ENCODE results near the gene NOVA2.
A peak's percentile ranks its signal among the peaks of the same experiment; 100 is the strongest.

The NOVA2 gene

DNA sequence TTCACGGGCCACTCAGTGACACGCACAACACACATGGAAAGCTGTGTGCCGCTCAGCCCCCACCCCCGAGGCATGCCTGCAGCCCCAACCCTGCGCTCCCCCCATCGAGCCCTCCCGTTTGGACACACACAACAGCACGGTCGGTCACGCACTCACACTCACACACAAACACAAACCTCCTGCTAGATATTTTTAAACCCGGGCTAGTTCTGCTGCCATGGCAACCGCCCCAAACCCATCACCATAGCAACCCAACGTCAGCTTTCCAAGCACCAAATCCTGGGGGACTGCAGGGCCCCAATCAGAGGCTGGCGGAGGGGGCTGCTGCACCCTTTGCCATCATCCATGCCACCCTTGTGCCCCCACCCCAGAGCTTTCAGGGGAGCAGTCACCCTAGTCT lies 2.5 kb upstream of the NOVA2 start:
- H3K27ac ChIP-seq (ENCODE audit: low read depth, low read length), result no peak overlapping the region
- H3K4me1 ChIP-seq (ENCODE audit: control insufficient read depth, insufficient read depth, low read length), result no peaks in the 10 kb centered on the region; the same call in 1 of the 2 replicates
- no peaks in the 10 kb centered on the region for H3K9me3 ChIP-seq (ENCODE audit: control insufficient read depth, insufficient read depth, low read length)
- no peak overlapping the region for H3K9ac ChIP-seq (ENCODE audit: low read depth, low read length)
- peaks cover 12% of the 10 kb centered on the region for H3K27me3 ChIP-seq (ENCODE audit: control insufficient read depth, insufficient read depth, low read length)
- H3K36me3 ChIP-seq (ENCODE audit: control insufficient read depth, insufficient read depth, low read length), result no peaks in the 10 kb centered on the region
- no peak overlapping the region for H3K4me3 ChIP-seq (ENCODE audit: low read depth, low read length)

DNA sequence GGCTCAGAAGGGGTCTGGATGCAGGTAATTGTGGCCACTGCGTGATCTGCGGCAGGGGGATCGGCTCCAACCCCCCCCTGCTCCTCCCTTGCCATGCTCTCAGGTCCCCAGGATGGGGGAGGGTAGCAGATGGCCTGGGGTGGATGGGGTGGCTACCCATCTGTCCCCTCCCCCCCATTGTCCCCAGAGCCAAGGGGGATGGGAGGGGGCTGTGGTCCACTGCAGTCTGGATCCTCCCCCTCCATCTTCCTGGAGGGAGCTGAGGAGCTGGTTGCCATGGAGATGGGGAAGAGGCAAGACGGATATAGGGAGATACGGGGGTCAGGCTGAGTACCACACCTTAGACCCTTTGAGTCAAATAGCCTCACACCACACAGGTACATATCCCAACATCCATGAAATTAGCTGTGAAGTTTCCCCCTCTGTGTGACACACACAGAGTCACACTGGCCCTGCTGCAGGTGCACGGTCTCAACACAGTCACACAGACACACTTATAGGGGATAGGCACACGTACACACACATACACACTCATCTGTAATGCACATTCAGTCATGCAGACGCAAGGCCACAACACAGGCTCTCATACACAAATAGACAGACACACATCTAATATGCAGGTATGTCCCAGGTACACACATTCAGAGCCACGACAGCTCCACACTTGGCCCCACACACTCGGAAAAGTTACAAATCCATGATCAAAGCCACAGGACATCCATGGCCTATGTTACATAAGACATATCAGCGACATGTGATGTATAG lies 1.8 kb upstream of the NOVA2 start:
- Histone ChIP-seq H3K4me1 (ENCODE audit: control insufficient read depth, insufficient read depth, low read length) (no peaks in the 10 kb centered on the region), H3K27ac (ENCODE audit: low read depth, low read length) (no peak overlapping the region), H3K9ac (ENCODE audit: low read depth, low read length) (no peak overlapping the region), H3K9me3 (ENCODE audit: control insufficient read depth, insufficient read depth, low read length) (no peaks in the 10 kb centered on the region), H3K27me3 (ENCODE audit: control insufficient read depth, insufficient read depth, low read length) (peaks cover 12% of the 10 kb centered on the region), H3K4me3 (ENCODE audit: low read depth, low read length) (no peak overlapping the region), H3K36me3 (ENCODE audit: control insufficient read depth, insufficient read depth, low read length) (no peaks in the 10 kb centered on the region)

DNA sequence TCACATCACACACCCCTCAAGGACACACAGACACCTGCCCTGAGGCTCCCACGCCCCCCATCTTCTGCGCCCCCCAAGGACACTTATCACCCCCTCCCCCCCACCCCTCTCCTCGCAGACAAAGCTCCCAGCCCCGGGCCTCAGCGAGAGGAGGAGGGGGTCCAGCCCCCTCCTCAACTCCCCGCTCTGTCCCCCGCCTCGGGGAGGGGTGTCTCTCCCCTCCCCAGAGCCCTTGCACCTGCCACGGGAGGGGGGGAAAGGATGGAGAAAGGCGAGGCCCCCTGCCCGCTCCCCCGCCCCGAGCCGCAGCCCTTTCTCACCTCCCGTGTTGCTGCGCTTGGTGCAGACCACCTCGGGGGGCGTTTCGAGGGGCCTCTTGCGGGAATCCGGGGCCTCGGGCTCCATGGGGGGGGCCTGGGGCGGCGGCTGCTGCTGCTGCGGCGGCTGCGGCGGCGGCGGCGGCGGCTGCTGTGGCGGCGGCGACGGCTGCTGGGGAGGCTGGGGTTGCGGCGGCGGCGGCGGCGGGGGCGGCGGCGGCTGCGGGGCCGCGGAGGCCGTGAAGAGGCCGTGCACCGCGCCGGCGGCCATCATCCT lies 621 bp downstream of the NOVA2 start:
- peaks cover 12% of the 10 kb centered on the region for H3K27me3 ChIP-seq (ENCODE audit: control insufficient read depth, insufficient read depth, low read length)
- no peaks in the 10 kb centered on the region for H3K4me1 ChIP-seq (ENCODE audit: control insufficient read depth, insufficient read depth, low read length)
- no peaks in the 10 kb centered on the region for H3K9me3 ChIP-seq (ENCODE audit: control insufficient read depth, insufficient read depth, low read length)
- H3K9ac ChIP-seq (ENCODE audit: low read depth, low read length), result no peak overlapping the region
- H3K4me3 ChIP-seq (ENCODE audit: low read depth, low read length), result peak overlapping the region; percentile 44
- no peaks in the 10 kb centered on the region; the same call in 1 of the 2 replicates for H3K36me3 ChIP-seq (ENCODE audit: control insufficient read depth, insufficient read depth, low read length)
- H3K27ac ChIP-seq (ENCODE audit: low read depth, low read length), result no peak overlapping the region

DNA sequence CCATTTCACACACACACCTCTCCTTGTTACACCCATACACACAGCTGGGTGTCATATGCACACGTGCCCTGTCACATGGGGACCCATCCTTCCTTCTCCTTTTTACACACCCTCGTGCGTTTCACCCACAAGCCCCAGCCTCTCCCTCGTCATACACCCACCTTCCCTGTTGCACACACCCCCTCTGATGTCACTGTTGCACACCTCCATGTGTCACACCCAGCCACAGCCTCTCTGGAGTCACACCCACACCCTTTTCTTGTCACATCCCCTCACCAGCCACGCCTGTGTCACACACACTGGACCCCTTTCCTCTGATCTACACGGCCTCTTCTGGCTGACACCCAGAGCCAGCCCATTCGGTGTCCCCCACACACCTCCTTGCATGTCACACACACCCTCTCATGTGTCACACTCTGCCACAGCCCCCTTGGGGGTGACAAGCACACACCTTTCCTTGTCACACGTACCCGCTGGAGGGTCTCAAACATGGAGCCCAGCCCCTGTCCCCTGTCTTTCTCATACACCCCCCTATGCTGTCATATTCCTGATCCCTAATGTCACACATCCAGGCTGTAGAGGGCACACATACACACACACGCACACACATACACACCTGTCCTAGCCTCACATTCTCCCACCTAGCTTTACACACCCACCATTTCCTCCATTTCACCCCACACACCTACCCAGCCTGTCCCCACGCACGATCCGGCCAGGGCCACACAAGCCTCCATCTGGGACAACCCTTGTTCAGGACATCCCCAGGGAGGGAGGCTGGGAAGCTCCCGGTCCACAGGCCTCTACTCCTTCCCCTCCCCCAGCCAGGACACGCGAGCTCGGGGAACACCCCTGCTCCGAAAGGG lies 1.4 kb downstream of the NOVA2 start:
- Histone ChIP-seq H3K9me3 (ENCODE audit: control insufficient read depth, insufficient read depth, low read length) (no peaks in the 10 kb centered on the region), H3K4me1 (ENCODE audit: control insufficient read depth, insufficient read depth, low read length) (no peaks in the 10 kb centered on the region), H3K27ac (ENCODE audit: low read depth, low read length) (no peak overlapping the region), H3K4me3 (ENCODE audit: low read depth, low read length) (peak overlapping the region; percentile 44), H3K27me3 (ENCODE audit: control insufficient read depth, insufficient read depth, low read length) (peaks cover 12% of the 10 kb centered on the region), H3K36me3 (ENCODE audit: control insufficient read depth, insufficient read depth, low read length) (no peaks in the 10 kb centered on the region; the same call in 1 of the 2 replicates), H3K9ac (ENCODE audit: low read depth, low read length) (no peak overlapping the region)

DNA sequence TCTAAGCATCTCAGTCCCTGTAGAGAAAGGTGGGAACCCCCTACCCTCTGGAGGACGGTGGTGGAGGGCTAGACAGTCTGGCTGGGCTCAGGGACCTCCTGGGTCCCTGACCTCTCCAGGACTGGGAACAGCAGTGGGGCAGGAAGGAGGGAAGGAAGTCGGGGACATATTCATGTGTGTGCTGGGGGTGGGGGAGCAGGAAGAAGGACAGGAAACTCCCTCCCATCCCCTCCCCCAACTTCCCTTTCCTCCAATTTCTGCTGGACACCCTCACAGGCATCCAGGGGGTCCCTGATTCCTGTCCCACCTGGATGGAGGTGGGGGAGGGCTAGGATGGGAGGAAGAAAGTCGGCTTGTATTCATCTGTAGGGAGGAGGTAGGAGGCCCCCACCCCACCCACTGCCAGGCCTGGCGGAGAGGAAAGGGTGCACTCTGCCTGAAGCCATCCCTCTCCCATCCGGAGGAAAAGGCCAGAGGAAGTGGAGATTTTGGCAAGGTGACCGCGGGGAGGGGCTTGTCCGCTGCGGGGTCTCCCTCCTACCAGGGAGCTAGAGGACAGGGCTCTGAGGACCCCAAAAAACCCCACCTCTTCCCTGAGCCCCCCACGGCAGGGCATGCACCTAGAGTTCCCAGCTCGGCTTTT lies 2.3 kb downstream of the NOVA2 start:
- Histone ChIP-seq H3K27me3 (ENCODE audit: control insufficient read depth, insufficient read depth, low read length) (peaks cover 12% of the 10 kb centered on the region), H3K9me3 (ENCODE audit: control insufficient read depth, insufficient read depth, low read length) (no peaks in the 10 kb centered on the region), H3K9ac (ENCODE audit: low read depth, low read length) (no peak overlapping the region), H3K4me1 (ENCODE audit: control insufficient read depth, insufficient read depth, low read length) (0 out of 2 replicates have a peak, but pooled peaks cover 3% of the 10 kb centered on the region), H3K36me3 (ENCODE audit: control insufficient read depth, insufficient read depth, low read length) (no peaks in the 10 kb centered on the region; the same call in 1 of the 2 replicates), H3K27ac (ENCODE audit: low read depth, low read length) (no peak overlapping the region), H3K4me3 (ENCODE audit: low read depth, low read length) (no peak overlapping the region)

DNA sequence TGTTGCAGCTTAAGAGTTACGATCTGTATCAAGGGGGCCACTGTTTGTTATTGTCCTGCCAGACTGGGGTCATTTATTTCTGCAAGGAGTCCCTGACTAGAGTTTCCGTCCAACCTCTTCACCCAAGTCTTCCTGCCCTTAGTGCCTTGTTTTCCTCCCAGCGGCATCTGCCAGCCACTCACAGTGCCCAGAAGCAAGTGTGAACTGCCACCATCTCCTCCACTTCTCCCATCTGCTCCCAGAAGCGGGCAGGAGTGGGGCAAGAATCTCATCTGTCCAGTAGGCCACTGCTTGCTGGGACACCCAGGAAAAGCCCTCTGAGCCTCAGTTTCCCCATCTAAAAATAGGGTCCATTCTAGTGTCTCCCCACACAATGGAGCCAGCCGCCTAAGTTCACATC lies 4.0 kb downstream of the NOVA2 start:
- peaks cover 12% of the 10 kb centered on the region for H3K27me3 ChIP-seq (ENCODE audit: control insufficient read depth, insufficient read depth, low read length)
- no peak overlapping the region for H3K9ac ChIP-seq (ENCODE audit: low read depth, low read length)
- no peak overlapping the region for H3K27ac ChIP-seq (ENCODE audit: low read depth, low read length)
- no peaks in the 10 kb centered on the region for H3K9me3 ChIP-seq (ENCODE audit: control insufficient read depth, insufficient read depth, low read length)
- H3K36me3 ChIP-seq (ENCODE audit: control insufficient read depth, insufficient read depth, low read length), result no peaks in the 10 kb centered on the region; the same call in 1 of the 2 replicates
- H3K4me3 ChIP-seq (ENCODE audit: low read depth, low read length), result no peak overlapping the region
- 0 out of 2 replicates have a peak, but pooled peaks cover 3% of the 10 kb centered on the region for H3K4me1 ChIP-seq (ENCODE audit: control insufficient read depth, insufficient read depth, low read length)

DNA sequence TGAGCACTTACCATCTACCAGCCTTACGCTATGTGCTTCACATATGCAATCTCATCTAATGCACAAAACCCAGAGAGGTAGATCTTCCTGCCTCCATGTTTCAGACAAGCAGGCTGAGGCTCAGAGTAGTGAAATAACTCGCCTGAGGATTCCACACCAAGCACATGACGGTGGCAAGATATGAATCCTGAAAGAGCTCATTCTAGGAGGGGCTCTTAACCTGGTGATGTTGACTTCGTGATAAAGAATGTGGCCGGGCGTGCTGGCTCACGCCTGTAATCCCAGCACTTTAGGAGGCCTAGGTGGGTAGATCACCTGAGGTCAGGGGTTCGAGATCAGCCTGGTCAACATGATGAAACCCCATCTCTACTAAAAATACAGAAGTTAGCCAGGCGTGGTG lies 5.0 kb downstream of the NOVA2 start:
- H3K9ac ChIP-seq (ENCODE audit: low read depth, low read length), result no peak overlapping the region
- peaks cover 12% of the 10 kb centered on the region for H3K27me3 ChIP-seq (ENCODE audit: control insufficient read depth, insufficient read depth, low read length)
- H3K4me3 ChIP-seq (ENCODE audit: low read depth, low read length), result no peak overlapping the region
- 0 out of 2 replicates have a peak, but pooled peaks cover 3% of the 10 kb centered on the region for H3K4me1 ChIP-seq (ENCODE audit: control insufficient read depth, insufficient read depth, low read length)
- no peaks in the 10 kb centered on the region for H3K9me3 ChIP-seq (ENCODE audit: control insufficient read depth, insufficient read depth, low read length)
- no peaks in the 10 kb centered on the region; the same call in 1 of the 2 replicates for H3K36me3 ChIP-seq (ENCODE audit: control insufficient read depth, insufficient read depth, low read length)
- H3K27ac ChIP-seq (ENCODE audit: low read depth, low read length), result no peak overlapping the region

DNA sequence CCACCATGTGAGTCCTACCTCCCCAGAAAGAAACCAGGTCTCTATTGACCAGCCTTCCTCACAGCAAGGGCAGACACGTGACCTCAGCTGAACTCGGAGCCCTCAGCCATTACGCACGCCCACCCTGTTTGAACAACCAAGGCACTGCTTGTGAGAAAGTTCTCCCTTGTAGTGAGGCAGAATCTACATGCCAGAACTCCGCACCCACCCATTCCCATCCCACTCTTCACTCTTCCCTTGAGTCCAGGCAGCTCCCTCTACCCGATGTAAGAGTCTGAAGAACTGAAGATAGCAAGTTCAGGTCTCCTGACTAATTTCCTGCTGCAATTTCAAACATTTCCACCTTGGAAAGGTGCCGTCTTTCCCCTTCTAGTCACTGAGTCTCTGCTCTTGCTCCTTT lies 6.4 kb downstream of the NOVA2 start:
- no peak overlapping the region for H3K9ac ChIP-seq (ENCODE audit: low read depth, low read length)
- H3K27me3 ChIP-seq (ENCODE audit: control insufficient read depth, insufficient read depth, low read length), result peaks cover 4% of the 10 kb centered on the region
- H3K9me3 ChIP-seq (ENCODE audit: control insufficient read depth, insufficient read depth, low read length), result no peaks in the 10 kb centered on the region
- H3K4me1 ChIP-seq (ENCODE audit: control insufficient read depth, insufficient read depth, low read length), result 0 out of 2 replicates have a peak, but pooled peaks cover 3% of the 10 kb centered on the region
- H3K4me3 ChIP-seq (ENCODE audit: low read depth, low read length), result no peak overlapping the region
- H3K27ac ChIP-seq (ENCODE audit: low read depth, low read length), result no peak overlapping the region
- no peaks in the 10 kb centered on the region; the same call in 1 of the 2 replicates for H3K36me3 ChIP-seq (ENCODE audit: control insufficient read depth, insufficient read depth, low read length)

DNA sequence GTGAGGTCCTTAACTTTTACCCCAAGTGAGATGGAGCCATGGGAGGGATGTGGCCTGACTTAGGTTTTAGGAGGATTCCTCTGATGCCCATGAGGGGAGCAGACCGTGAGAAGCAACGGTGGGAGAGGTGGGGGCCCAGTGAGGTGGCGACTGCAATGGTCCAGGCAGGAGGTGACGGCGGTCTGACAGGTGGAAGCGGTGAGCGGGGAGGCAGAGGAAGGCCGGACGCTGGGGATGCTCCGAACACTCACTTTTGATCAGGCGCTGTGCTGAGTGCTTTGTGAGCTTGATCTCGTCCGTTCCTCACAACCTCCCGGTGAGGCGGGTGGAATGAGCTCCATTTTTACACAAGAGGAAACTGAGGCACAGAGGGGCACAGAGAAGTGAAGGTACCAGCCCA lies 11.6 kb downstream of the NOVA2 start:
- Histone ChIP-seq H3K9ac (ENCODE audit: low read depth, low read length) (no peak overlapping the region), H3K36me3 (ENCODE audit: control insufficient read depth, insufficient read depth, low read length) (peaks cover 7% of the 10 kb centered on the region; the same call in 1 of the 2 replicates), H3K27me3 (ENCODE audit: control insufficient read depth, insufficient read depth, low read length) (no peaks in the 10 kb centered on the region), H3K4me1 (ENCODE audit: control insufficient read depth, insufficient read depth, low read length) (peaks cover 2% of the 10 kb centered on the region; the same call in 1 of the 2 replicates), H3K9me3 (ENCODE audit: control insufficient read depth, insufficient read depth, low read length) (no peaks in the 10 kb centered on the region), H3K27ac (ENCODE audit: low read depth, low read length) (no peak overlapping the region), H3K4me3 (ENCODE audit: low read depth, low read length) (no peak overlapping the region)

DNA sequence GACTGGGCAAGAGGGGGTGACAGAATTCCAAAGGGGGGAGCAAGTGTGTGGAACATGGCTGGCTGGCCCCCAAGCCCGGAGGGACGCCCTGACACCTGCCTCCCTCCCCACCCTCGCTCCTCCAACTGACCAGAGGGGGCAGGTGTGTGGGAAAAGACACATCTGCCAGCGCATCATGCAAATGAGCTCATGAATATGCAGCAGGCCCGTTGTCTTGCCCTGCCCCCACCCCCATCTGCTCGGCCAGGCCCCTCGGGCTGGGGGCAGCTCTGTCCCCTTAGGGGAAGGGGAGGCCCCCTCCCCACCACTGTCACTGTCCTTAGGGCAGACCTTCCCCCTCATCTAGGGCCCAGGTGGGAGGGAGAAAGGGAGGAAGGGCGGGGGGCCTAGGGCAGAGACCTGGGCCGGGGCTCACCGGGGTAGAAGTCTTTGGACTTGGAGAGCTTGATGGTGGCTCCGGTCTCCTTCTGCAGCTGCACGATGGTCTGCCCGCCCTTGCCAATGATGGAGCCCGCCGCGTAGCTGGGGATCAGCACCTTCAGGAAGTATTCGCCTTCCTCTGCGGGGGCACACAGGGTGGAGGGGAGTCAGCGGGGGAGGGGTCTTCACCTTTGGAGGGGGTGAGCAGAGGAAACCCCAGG lies 12.9 kb downstream of the NOVA2 start:
- no peaks in the 10 kb centered on the region; the same call in 1 of the 2 replicates for H3K4me1 ChIP-seq (ENCODE audit: control insufficient read depth, insufficient read depth, low read length)
- H3K9me3 ChIP-seq (ENCODE audit: control insufficient read depth, insufficient read depth, low read length), result no peaks in the 10 kb centered on the region
- peaks cover 7% of the 10 kb centered on the region; the same call in 1 of the 2 replicates for H3K36me3 ChIP-seq (ENCODE audit: control insufficient read depth, insufficient read depth, low read length)
- H3K27me3 ChIP-seq (ENCODE audit: control insufficient read depth, insufficient read depth, low read length), result no peaks in the 10 kb centered on the region
- H3K4me3 ChIP-seq (ENCODE audit: low read depth, low read length), result peak overlapping the region; percentile 45; the same call in 1 of the 2 replicates
- no peak overlapping the region for H3K27ac ChIP-seq (ENCODE audit: low read depth, low read length)
- H3K9ac ChIP-seq (ENCODE audit: low read depth, low read length), result no peak overlapping the region
